Measurements from ENCODE around the gene PALD1. TPM values are rescaled to one million over a fixed set of nuclear protein-coding genes. Genes with fewer than 3 reads are reported as not detected.
"Not testable (repeated sequence)": the region's sequence is repeated elsewhere in the genome, so short reads cannot be mapped to it uniquely, and the experiment has no call there.

PALD1 gene
- total RNA-seq, 8 experiments from 2014 or later = 1.4 to 15.9 (median 2.7) TPM

DNA sequence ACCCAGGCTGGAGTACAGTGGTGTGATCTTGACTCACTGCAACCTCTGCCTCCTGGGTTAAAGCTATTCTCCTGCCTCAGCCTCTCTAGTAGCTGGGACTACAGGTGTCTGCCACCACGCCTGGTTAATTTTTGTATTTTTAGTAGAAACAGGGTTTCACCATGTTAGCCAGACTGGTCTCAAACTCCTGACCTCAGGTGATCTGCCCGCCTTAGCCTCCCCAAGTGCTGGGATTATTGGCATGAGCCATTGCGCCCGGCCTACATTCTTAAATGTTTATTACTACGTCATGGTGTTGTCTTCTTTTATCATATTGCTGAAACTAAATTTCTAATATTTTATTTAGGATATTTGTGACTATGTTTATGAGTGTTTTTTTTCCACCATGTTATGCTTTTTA, 102.6 kb downstream of the PALD1 start:
- ATAC-seq (replicated peaks in 6 of 8); H3K4me3 ChIP-seq; H3K27ac ChIP-seq; in situ Hi-C loops (cut with MboI; ENCODE audit: low pct_unique_long_range_greater_than_20kb in 2 of 9, low sequenced_read_pairs in 9 of 9, unreplicated experiment in 9 of 9): not testable (repeated sequence)
- peaks cover 6 to 21% of the 10 kb centered on the region in 2 donors for H3K4me1 ChIP-seq (replicated peaks in 1 of 2)
- WGBS, 10 experiments = 72 to 100% (median 94%) methylated on average over 3 to 5 of the region's 5 CpGs

DNA sequence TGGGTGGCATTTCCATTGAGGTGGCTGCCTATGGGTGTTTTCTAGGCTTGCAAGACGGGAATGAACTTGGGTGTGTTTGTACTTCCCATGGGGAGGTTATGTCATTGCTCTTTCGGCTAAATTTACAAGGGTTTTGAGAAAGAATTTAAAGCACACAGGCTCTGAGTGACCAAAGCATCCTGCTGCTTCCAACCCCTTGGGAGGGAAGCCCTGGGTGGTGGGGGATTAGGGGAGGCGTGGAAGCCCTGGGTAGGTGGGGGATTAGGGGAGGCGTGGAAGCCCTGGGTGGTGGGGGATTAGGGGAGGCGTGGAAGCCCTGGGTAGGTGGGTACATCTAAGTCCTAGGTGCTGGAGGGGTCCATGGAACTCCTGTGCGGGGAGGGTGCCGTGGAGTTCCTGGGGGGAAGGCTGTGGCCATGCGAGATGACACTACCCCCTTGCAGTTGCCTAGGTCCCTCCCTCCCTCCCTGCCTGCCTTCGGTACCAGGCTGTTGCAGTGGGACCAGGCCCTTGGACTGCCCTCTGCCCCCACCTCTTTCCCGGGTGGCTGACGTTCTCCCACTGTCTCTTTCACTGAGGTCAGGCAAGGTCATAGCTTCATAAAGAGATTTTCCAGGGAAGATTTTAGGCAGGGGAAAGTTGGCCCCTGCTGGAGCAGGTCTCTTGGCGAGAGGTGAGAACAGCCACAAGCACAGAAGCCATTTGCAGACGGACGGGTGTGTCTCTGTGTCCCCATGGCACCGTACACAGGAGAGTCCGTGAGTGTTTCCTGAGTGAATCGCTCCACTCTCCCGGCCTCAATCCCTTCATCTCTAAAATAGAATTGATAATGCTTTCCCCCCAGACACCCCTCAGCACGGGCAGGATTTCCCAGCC, 104.5 kb downstream of the PALD1 start:
- 17 to 100% (median 85%) methylated on average over 1 to 8 of the region's 19 CpGs; no CpG with 5 or more reads in 2 of the 10 experiments for WGBS, 10 experiments
- in situ Hi-C loops (cut with MboI; ENCODE audit: low pct_unique_long_range_greater_than_20kb in 2 of 9, low sequenced_read_pairs in 9 of 9, unreplicated experiment in 9 of 9) = no loop called here
- H3K4me3 ChIP-seq = no peak overlapping the region
- H3K27ac ChIP-seq = no peak overlapping the region
- peaks cover 6 to 23% of the 10 kb centered on the region in 2 donors for H3K4me1 ChIP-seq (replicated peaks in 1 of 2)
- ATAC-seq (replicated peaks in 6 of 8) = no peak

- WGBS, 10 experiments = 17 to 74% (median 50%) methylated on average over 1 to 2 of the region's 2 CpGs; no CpG with 5 or more reads in 5 of the 10 experiments
- H3K4me1 ChIP-seq (replicated peaks in 1 of 2) = peaks cover 6 to 23% of the 10 kb centered on the region in 2 donors
- H3K4me3 ChIP-seq = no peak overlapping the region
- no peak for ATAC-seq (replicated peaks in 6 of 8)
- in situ Hi-C loops (cut with MboI; ENCODE audit: low pct_unique_long_range_greater_than_20kb in 2 of 9, low sequenced_read_pairs in 9 of 9, unreplicated experiment in 9 of 9) = no loop called here
- no peak overlapping the region for H3K27ac ChIP-seq
Observed at GRCh38 chr10:70583669-70584037, 105.1 kb downstream of the PALD1 start.

- peak overlapping the region in 1 of 2 donors; percentile 0 for H3K27ac ChIP-seq
- ATAC-seq (replicated peaks in 6 of 8) = no peak
- in situ Hi-C loops (cut with MboI; ENCODE audit: low pct_unique_long_range_greater_than_20kb in 2 of 9, low sequenced_read_pairs in 9 of 9, unreplicated experiment in 9 of 9) = no loop called here
- 67 to 100% (median 83%) methylated on average over 4 to 10 of the region's 11 CpGs; no CpG with 5 or more reads in 3 of the 10 experiments for WGBS, 10 experiments
- peaks cover 6 to 23% of the 10 kb centered on the region in 2 donors for H3K4me1 ChIP-seq (replicated peaks in 1 of 2)
- H3K4me3 ChIP-seq = no peak overlapping the region
Observed at GRCh38 chr10:70584366-70584765, 105.8 kb downstream of the PALD1 start.

GRCh38 chr10:70584909-70585544, 106.5 kb downstream of the PALD1 start:
- no peak overlapping the region for H3K4me3 ChIP-seq
- in situ Hi-C loops (cut with MboI; ENCODE audit: low pct_unique_long_range_greater_than_20kb in 2 of 9, low sequenced_read_pairs in 9 of 9, unreplicated experiment in 9 of 9) = no loop called here
- peaks cover 6 to 23% of the 10 kb centered on the region in 2 donors for H3K4me1 ChIP-seq (replicated peaks in 1 of 2)
- peak; percentile 54 to 100 (median 100) for ATAC-seq (replicated peaks in 6 of 8)
- WGBS, 10 experiments = 0 to 80% (median 20%) methylated on average over 1 to 6 of the region's 7 CpGs; no CpG with 5 or more reads in 2 of the 10 experiments
- H3K27ac ChIP-seq = no peak overlapping the region

- H3K4me3 ChIP-seq = no peak overlapping the region
- WGBS, 10 experiments = 17 to 100% (median 79%) methylated on average over 1 to 6 of the region's 8 CpGs; no CpG with 5 or more reads in 4 of the 10 experiments
- ATAC-seq (replicated peaks in 6 of 8) = peak in 5 of 8 experiments; percentile 5 to 41 (median 19)
- H3K4me1 ChIP-seq (replicated peaks in 1 of 2) = peaks cover 6 to 23% of the 10 kb centered on the region in 2 donors
- in situ Hi-C loops (cut with MboI; ENCODE audit: low pct_unique_long_range_greater_than_20kb in 2 of 9, low sequenced_read_pairs in 9 of 9, unreplicated experiment in 9 of 9) = no loop called here
- H3K27ac ChIP-seq = no peak overlapping the region
Observed at GRCh38 chr10:70585578-70586169, 107.1 kb downstream of the PALD1 start.

- H3K4me1 ChIP-seq (replicated peaks in 1 of 2) = peaks cover 6 to 23% of the 10 kb centered on the region in 2 donors
- WGBS, 10 experiments = 0 to 100% (median 83%) methylated on average over 1 to 8 of the region's 8 CpGs; no CpG with 5 or more reads in 3 of the 10 experiments
Observed at GRCh38 chr10:70586348-70586930, 107.9 kb downstream of the PALD1 start.

DNA sequence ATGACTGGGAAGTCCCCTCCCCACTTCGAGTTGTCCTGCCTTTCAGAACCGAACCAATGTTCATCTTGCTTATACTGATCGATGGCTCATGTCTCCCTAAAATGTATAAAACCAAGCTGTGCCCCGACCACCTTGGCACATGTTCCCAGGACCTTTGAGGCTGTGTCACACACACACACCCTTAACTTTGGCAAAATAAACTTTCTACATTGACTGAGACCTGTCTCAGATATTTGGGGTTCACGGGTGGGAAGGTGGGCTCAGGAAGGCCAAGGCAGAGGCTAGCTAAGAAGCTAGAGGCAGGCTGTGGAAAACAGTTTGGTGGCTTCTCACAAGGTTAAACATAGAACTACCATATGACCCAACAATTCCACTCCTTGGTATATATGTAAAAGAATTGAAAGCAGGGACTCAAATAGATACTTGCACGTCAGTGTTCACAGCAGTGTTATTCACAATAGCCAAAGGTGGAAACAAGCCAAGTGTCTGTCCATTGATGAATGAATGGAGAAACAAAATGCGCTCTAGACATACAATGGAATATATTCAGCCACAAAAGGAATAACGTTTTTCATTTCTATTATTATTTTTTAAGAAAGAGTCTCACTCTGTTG, 108.6 kb downstream of the PALD1 start:
- in situ Hi-C loops (cut with MboI; ENCODE audit: low pct_unique_long_range_greater_than_20kb in 2 of 9, low sequenced_read_pairs in 9 of 9, unreplicated experiment in 9 of 9) = no loop called here
- 55 to 91% (median 73%) methylated on average over 3 to 8 of the region's 8 CpGs for WGBS, 10 experiments
- Histone ChIP-seq H3K4me1 (replicated peaks in 1 of 2) (peaks cover 6 to 23% of the 10 kb centered on the region in 2 donors), H3K27ac (no peak overlapping the region), H3K4me3 (no peak overlapping the region)
- ATAC-seq (replicated peaks in 6 of 8) = no peak

More at GRCh38 chr10:70586348-70586930, 107.9 kb downstream of the PALD1 start:
- ATAC-seq (replicated peaks in 6 of 8) = no peak
- Histone ChIP-seq H3K27ac (no peak overlapping the region), H3K4me3 (no peak overlapping the region)
- in situ Hi-C loops (cut with MboI; ENCODE audit: low pct_unique_long_range_greater_than_20kb in 2 of 9, low sequenced_read_pairs in 9 of 9, unreplicated experiment in 9 of 9) = no loop called here

DNA sequence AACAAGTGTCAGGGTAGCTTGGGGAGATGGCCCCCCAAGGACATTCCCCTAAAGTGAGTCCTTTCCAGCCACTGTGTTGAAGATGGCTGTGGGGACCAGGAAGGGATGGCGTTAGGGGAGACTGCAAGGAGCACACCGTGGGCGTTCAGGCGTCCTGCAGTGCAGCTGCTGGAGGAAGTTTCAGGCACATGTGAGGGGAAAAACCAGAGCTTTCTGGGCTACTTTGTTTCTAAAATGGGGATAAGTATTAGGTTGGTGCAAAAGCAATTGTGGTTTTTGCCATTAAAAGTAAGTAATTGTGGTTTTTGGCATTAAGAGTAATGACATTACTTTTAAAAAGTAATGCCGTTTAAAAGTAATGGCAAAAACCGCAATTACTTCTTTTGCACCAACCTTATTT, 109.7 kb downstream of the PALD1 start:
- no peak for ATAC-seq (replicated peaks in 6 of 8)
- no peak overlapping the region for H3K4me3 ChIP-seq
- H3K27ac ChIP-seq = no peak overlapping the region
- peaks cover 6 to 22% of the 10 kb centered on the region in 2 donors for H3K4me1 ChIP-seq (replicated peaks in 1 of 2)
- in situ Hi-C loops (cut with MboI; ENCODE audit: low pct_unique_long_range_greater_than_20kb in 2 of 9, low sequenced_read_pairs in 9 of 9, unreplicated experiment in 9 of 9) = no loop called here
- 20 to 80% (median 43%) methylated on average over 1 to 6 of the region's 6 CpGs; no CpG with 5 or more reads in 1 of the 10 experiments for WGBS, 10 experiments

DNA sequence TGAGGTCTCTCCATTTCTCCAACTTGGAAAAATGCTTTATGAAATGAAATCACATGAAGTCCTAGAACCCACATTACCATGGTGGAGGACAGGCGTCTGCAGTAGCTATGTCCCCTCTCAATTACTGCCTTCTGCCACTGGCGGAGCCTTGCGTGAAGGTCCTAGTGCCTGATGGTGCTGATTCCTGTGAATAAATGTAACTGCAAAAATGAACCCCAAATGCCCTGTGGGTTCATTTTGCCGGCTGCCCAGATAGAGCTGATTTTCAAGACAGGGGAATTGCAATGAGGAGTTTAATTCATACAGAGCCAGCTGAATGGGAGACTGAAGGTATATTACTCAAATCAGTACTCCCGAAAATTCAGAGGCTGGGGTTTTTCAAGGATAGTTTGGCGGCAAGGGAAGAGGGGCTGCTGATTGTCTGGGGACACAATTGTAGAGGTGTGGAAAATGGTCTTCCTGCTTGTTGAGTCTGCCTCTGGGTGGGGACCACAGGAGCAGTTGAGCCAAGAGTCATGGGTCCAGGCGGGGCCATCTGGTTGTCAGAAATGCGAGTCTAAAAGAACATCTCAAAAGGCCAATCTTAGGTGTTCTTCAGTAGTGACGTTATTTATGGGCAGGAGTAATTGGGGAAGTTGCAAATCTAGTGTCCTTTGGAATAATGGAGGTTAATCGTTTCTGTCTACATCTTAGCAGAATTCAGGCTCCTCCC, 110.4 kb downstream of the PALD1 start:
- Histone ChIP-seq H3K27ac (no peak overlapping the region), H3K4me3 (no peak overlapping the region), H3K4me1 (replicated peaks in 1 of 2) (peaks cover 6 to 18% of the 10 kb centered on the region in 2 donors)
- 30 to 100% (median 70%) methylated on average over 1 to 7 of the region's 10 CpGs; no CpG with 5 or more reads in 1 of the 10 experiments for WGBS, 10 experiments
- in situ Hi-C loops (cut with MboI; ENCODE audit: low pct_unique_long_range_greater_than_20kb in 2 of 9, low sequenced_read_pairs in 9 of 9, unreplicated experiment in 9 of 9) = no loop called here
- ATAC-seq (replicated peaks in 6 of 8) = peak in 2 of 8 experiments; percentile 18 to 45

DNA sequence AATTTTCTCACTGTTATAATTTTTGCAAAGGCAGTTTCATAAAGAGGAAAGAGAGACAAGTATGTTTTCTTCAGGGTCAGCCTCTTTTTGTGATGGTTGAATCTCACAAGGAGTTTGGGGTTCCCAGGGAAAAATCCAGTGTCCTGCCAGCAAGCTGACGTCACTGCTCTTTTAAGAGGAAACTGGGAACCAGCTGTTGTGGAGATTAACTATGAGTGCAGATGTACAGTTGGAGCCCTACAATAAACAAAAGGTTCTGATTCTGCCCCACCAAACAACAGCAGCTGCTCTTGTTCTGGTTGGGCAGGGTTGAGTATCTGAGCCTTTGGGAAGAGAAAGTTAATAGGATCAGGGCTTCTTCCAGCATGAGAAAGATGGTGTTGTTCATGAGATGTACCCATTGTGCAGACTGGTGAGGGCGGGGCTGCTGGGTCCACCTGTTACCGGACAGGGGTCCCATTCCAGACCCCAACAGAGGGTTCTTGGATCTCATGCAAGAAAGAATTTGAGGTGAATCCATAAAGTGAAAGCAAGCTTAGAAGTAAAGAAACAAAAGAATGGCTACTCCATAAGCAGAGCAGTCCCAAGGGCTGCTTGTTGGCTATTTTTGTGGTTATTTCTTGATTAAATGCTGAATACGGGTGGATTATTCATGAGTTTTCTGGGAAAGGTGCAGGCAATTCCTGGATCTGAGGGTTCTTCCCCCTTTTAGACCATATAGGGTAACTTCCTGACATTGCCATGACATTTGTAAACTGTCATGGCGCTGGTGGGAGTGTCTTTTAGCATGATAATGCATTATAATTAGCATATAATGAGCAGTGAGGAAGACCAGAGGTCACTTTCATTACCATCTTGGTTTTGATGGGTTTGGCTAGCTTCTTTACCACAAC, 111.4 kb downstream of the PALD1 start:
- peak in 3 of 8 experiments; percentile 66 to 84 (median 73) for ATAC-seq (replicated peaks in 6 of 8)
- in situ Hi-C loops (cut with MboI; ENCODE audit: low pct_unique_long_range_greater_than_20kb in 2 of 9, low sequenced_read_pairs in 9 of 9, unreplicated experiment in 9 of 9) = no loop called here
- Histone ChIP-seq H3K27ac (no peak overlapping the region), H3K4me3 (no peak overlapping the region), H3K4me1 (replicated peaks in 1 of 2) (peaks cover 3 to 8% of the 10 kb centered on the region in 2 donors)
- 20 to 100% (median 75%) methylated on average over 1 to 3 of the region's 5 CpGs; no CpG with 5 or more reads in 1 of the 10 experiments for WGBS, 10 experiments

Data from motor neuron (in vitro differentiated cells).